Activated naive CD8-positive, alpha-beta T cell treated with anti-CD3 and anti-CD28 coated beads, Interleukin-2, amount 10 ng/mL, durations not matched to agents 7 days and 5 days (primary cell): Measurements from ENCODE around the gene RLN1. TPM values are rescaled to one million over a fixed set of nuclear protein-coding genes. Genes with fewer than 3 reads are reported as not detected.
"Not testable (repeated sequence)": the region's sequence is repeated elsewhere in the genome, so short reads cannot be mapped to it uniquely, and the experiment has no call there.

Experiments
- ATAC-seq: fragments of 150-1000 bp; cut with Tn5 transposase; one replicate; pipeline ENCODE4 v1.10.0; 2021; ENCODE audit warnings: low read depth, moderate library complexity
- POLR2A ChIA-PET: fragments of 350-600 bp; sonication (Branson Sonifier 250); formaldehyde crosslinking; loops from one replicate; lab custom pipeline; 2021; ENCODE audit warnings: antibody characterized with exemption; lab: Charles Lee
- DNase-seq: peaks from one replicate; pipeline ENCODE4 v3.0.0; 2021
- H3K27ac Mint-ChIP-seq: one replicate; pipeline ENCODE4 v1.8.0; 2022; ENCODE audit warnings: mild to moderate bottlenecking, mixed read lengths
- H3K27me3 Mint-ChIP-seq: one replicate; pipeline ENCODE4 v1.8.0; 2022; ENCODE audit warnings: mild to moderate bottlenecking, moderate library complexity, mixed read lengths
- H3K36me3 Mint-ChIP-seq: one replicate; pipeline ENCODE4 v1.8.0; 2021; ENCODE audit warnings: mild to moderate bottlenecking, mixed read lengths
- H3K4me1 Mint-ChIP-seq: one replicate; pipeline ENCODE4 v1.8.0; 2021; ENCODE audit warnings: mixed read lengths
- H3K4me3 Mint-ChIP-seq: one replicate; pipeline ENCODE4 v1.8.0; 2022; ENCODE audit warnings: mild to moderate bottlenecking, moderate library complexity, mixed read lengths
- H3K9me3 Mint-ChIP-seq: one replicate; pipeline ENCODE4 v1.8.0; 2021; ENCODE audit warnings: mixed read lengths
- total RNA-seq, 2 experiments: library from RNA; stranded (reverse); gene quantifications; one replicate each; pipeline ENCODE4 v1.2.3, GENCODE V29; 2021

Gene RLN1
- total RNA-seq, 2 experiments from 2014 or later: 2.2 to 2.9 TPM

GRCh38 chr9:5355817-5356216, 16.1 kb upstream of the RLN1 start:
- H3K4me1 Mint-ChIP-seq: peaks cover 27% of the 10 kb centered on the region

GRCh38 chr9:5355226-5355625, 15.6 kb upstream of the RLN1 start:
- POLR2A ChIA-PET: no interaction called here
- Mint-ChIP-seq H3K36me3 (peaks cover 37% of the 10 kb centered on the region), H3K4me1 (peaks cover 27% of the 10 kb centered on the region)

More at GRCh38 chr9:5355817-5356216, 16.1 kb upstream of the RLN1 start:
- Mint-ChIP-seq H3K4me3 (no peak overlapping the region), H3K36me3 (peaks cover 34% of the 10 kb centered on the region), H3K27me3 (no peaks in the 10 kb centered on the region), H3K9me3 (peaks cover 12% of the 10 kb centered on the region), H3K27ac (no peak overlapping the region)
- ATAC-seq (no peak), DNase-seq (no peak)
- POLR2A ChIA-PET: no interaction called here

GRCh38 chr9:5354184-5354583, 14.5 kb upstream of the RLN1 start:
- Mint-ChIP-seq H3K36me3 (peaks cover 45% of the 10 kb centered on the region), H3K4me1 (peaks cover 27% of the 10 kb centered on the region), H3K27me3 (no peaks in the 10 kb centered on the region), H3K9me3 (peaks cover 21% of the 10 kb centered on the region), H3K4me3 (no peak overlapping the region), H3K27ac (no peak overlapping the region)
- POLR2A ChIA-PET: no interaction called here
- no peak for ATAC-seq
- DNase-seq: no peak

More at GRCh38 chr9:5355226-5355625, 15.6 kb upstream of the RLN1 start:
- Mint-ChIP-seq H3K4me3 (no peak overlapping the region), H3K9me3 (peaks cover 14% of the 10 kb centered on the region), H3K27ac (no peak overlapping the region), H3K27me3 (no peaks in the 10 kb centered on the region)
- DNase-seq: no peak
- ATAC-seq: no peak

GRCh38 chr9:5352637-5353248, 13.1 kb upstream of the RLN1 start:
- no peaks in the 10 kb centered on the region for H3K27me3 Mint-ChIP-seq
- no peak for DNase-seq
- peaks cover 27% of the 10 kb centered on the region for H3K4me1 Mint-ChIP-seq
- POLR2A ChIA-PET: no interaction called here
- peaks cover 44% of the 10 kb centered on the region for H3K36me3 Mint-ChIP-seq
- ATAC-seq: peak; percentile 96
- H3K4me3 Mint-ChIP-seq: peak overlapping the region; percentile 60
- peak overlapping the region; percentile 50 for H3K27ac Mint-ChIP-seq
- H3K9me3 Mint-ChIP-seq: peaks cover 24% of the 10 kb centered on the region

- no peaks in the 10 kb centered on the region for H3K27me3 Mint-ChIP-seq
- H3K9me3 Mint-ChIP-seq: no peaks in the 10 kb centered on the region
- DNase-seq (no peak), ATAC-seq (peak; percentile 27)
- peaks cover 23% of the 10 kb centered on the region for H3K4me1 Mint-ChIP-seq
- peaks cover 18% of the 10 kb centered on the region for H3K36me3 Mint-ChIP-seq
- POLR2A ChIA-PET: no interaction called here
- H3K4me3 Mint-ChIP-seq: peak overlapping the region; percentile 53
- H3K27ac Mint-ChIP-seq: peak overlapping the region; percentile 2
Observed at GRCh38 chr9:5336688-5337087, 3.0 kb downstream of the RLN1 start.

GRCh38 chr9:5331276-5331675, 8.4 kb downstream of the RLN1 start:
- not testable (repeated sequence) for H3K27ac Mint-ChIP-seq, H3K27me3 Mint-ChIP-seq, H3K9me3 Mint-ChIP-seq, ATAC-seq, DNase-seq, H3K4me3 Mint-ChIP-seq
- POLR2A ChIA-PET: interaction anchor here (0.7 kb wide), 1 partner anchor 346 kb away, joined by 3 read pairs; no protein-coding TSS in a partner anchor
- Mint-ChIP-seq H3K4me1 (peaks cover 23% of the 10 kb centered on the region), H3K36me3 (peaks cover 47% of the 10 kb centered on the region)

- Mint-ChIP-seq H3K27ac (no peak overlapping the region), H3K4me1 (peaks cover 19% of the 10 kb centered on the region), H3K9me3 (peaks cover 3% of the 10 kb centered on the region), H3K36me3 (peaks cover 30% of the 10 kb centered on the region), H3K4me3 (no peak overlapping the region), H3K27me3 (no peaks in the 10 kb centered on the region)
- POLR2A ChIA-PET: no interaction called here
- peak; percentile 84 for ATAC-seq
- peak; percentile 44 for DNase-seq
Observed at GRCh38 chr9:5326893-5327548, 12.7 kb downstream of the RLN1 start.

- peaks cover 26% of the 10 kb centered on the region for H3K36me3 Mint-ChIP-seq
- DNase-seq (no peak), ATAC-seq (peak; percentile 33)
- no peaks in the 10 kb centered on the region for H3K27me3 Mint-ChIP-seq
- H3K4me3 Mint-ChIP-seq: peak overlapping the region; percentile 61
- no peak overlapping the region for H3K27ac Mint-ChIP-seq
- peaks cover 23% of the 10 kb centered on the region for H3K4me1 Mint-ChIP-seq
- POLR2A ChIA-PET: no interaction called here
- peaks cover 3% of the 10 kb centered on the region for H3K9me3 Mint-ChIP-seq
Observed at GRCh38 chr9:5326187-5326586, 13.5 kb downstream of the RLN1 start.

GRCh38 chr9:5321601-5322000, 18.1 kb downstream of the RLN1 start:
- H3K27ac Mint-ChIP-seq, H3K36me3 Mint-ChIP-seq, H3K4me3 Mint-ChIP-seq, POLR2A ChIA-PET, H3K9me3 Mint-ChIP-seq, DNase-seq, H3K27me3 Mint-ChIP-seq: not testable (repeated sequence)
- peaks cover 11% of the 10 kb centered on the region for H3K4me1 Mint-ChIP-seq
- ATAC-seq: peak; percentile 42

- peaks cover 3% of the 10 kb centered on the region for H3K9me3 Mint-ChIP-seq
- no peaks in the 10 kb centered on the region for H3K27me3 Mint-ChIP-seq
- peaks cover 8% of the 10 kb centered on the region for H3K4me1 Mint-ChIP-seq
- DNase-seq: no peak
- H3K36me3 Mint-ChIP-seq: peaks cover 10% of the 10 kb centered on the region
- no peak for ATAC-seq
- POLR2A ChIA-PET: no interaction called here
- no peak overlapping the region for H3K4me3 Mint-ChIP-seq
- H3K27ac Mint-ChIP-seq: no peak overlapping the region
Observed at GRCh38 chr9:5321058-5321457, 18.6 kb downstream of the RLN1 start.

GRCh38 chr9:5316406-5316805, 23.3 kb downstream of the RLN1 start:
- DNase-seq, H3K4me1 Mint-ChIP-seq, H3K27ac Mint-ChIP-seq, ATAC-seq, POLR2A ChIA-PET, H3K27me3 Mint-ChIP-seq, H3K4me3 Mint-ChIP-seq: not testable (repeated sequence)
- H3K36me3 Mint-ChIP-seq: peaks cover 23% of the 10 kb centered on the region
- peaks cover 12% of the 10 kb centered on the region for H3K9me3 Mint-ChIP-seq

- Mint-ChIP-seq H3K27ac (no peak overlapping the region), H3K4me3 (no peak overlapping the region), H3K4me1 (no peaks in the 10 kb centered on the region), H3K36me3 (peaks cover 25% of the 10 kb centered on the region), H3K9me3 (peaks cover 12% of the 10 kb centered on the region), H3K27me3 (no peaks in the 10 kb centered on the region)
- DNase-seq (no peak), ATAC-seq (no peak)
- POLR2A ChIA-PET: interaction anchor here (0.6 kb wide), 1 partner anchor 113 kb away, joined by 3 read pairs; no protein-coding TSS in a partner anchor
Observed at GRCh38 chr9:5315187-5315923, 24.3 kb downstream of the RLN1 start.

GRCh38 chr9:5310851-5311250, 28.8 kb downstream of the RLN1 start:
- no peak overlapping the region for H3K4me3 Mint-ChIP-seq
- no peak overlapping the region for H3K27ac Mint-ChIP-seq
- DNase-seq (no peak), ATAC-seq (no peak)
- no peaks in the 10 kb centered on the region for H3K27me3 Mint-ChIP-seq
- H3K4me1 Mint-ChIP-seq: peaks cover 6% of the 10 kb centered on the region
- H3K36me3 Mint-ChIP-seq: peaks cover 15% of the 10 kb centered on the region
- H3K9me3 Mint-ChIP-seq: peaks cover 8% of the 10 kb centered on the region
- POLR2A ChIA-PET: no interaction called here
